Gastroesophageal sphincter (tissue), 3 donors: ENCODE data around the gene ECPAS.

Source experiments
- EP300 ChIP-seq: sonication (generic); formaldehyde crosslinking; IDR thresholded peaks from one replicate; pipeline ENCODE4 v1.6.1; 2017; ENCODE audit warnings: antibody characterized with exemption, mild to moderate bottlenecking
- POLR2A ChIP-seq, 2 donors: fragments of 450-650 bp; IDR thresholded peaks; one replicate each; pipeline ENCODE4 v1.6.1; 2017; ENCODE audit warnings: antibody characterized with exemption in 2 of 2, mild to moderate bottlenecking in 2 of 2, moderate library complexity in 1 of 2
- POLR2AphosphoS5 ChIP-seq: sonication (generic); formaldehyde crosslinking; IDR thresholded peaks from one replicate; pipeline ENCODE4 v1.6.1; 2017; ENCODE audit warnings: antibody characterized with exemption
- TF ChIP-seq, protein P1 (sequence below), 4 experiments: fragments of 200-600 bp in 2 of 4; fragments of 450-650 bp in 2 of 4; sonication (generic) in 1 of 4; IDR thresholded peaks; one replicate each; pipeline ENCODE4 v1.5.1; 2017 to 2019; ENCODE audit warnings: antibody characterized with exemption in 4 of 4, mild to moderate bottlenecking in 2 of 4, moderate library complexity in 2 of 4

DNA sequence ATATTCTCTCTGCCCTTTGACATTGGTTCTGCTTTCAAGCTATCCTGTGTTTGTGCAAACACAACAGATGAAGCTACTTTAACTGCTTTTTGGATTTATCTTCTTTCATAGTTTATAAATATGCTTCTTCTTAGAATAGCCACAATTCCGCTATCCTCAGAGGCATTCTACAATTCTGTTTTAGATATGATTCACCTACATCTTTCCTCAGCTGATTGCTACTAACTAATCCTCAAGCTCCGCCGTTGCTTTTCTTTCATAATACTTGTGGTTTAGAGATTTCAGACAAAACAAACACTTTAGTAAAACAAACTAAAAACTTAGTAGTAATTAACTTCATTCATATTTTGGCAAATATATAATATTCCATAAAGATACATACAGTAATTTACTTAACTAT is 52.5 kb downstream of the ECPAS start:
- TF ChIP-seq, protein P1, sequence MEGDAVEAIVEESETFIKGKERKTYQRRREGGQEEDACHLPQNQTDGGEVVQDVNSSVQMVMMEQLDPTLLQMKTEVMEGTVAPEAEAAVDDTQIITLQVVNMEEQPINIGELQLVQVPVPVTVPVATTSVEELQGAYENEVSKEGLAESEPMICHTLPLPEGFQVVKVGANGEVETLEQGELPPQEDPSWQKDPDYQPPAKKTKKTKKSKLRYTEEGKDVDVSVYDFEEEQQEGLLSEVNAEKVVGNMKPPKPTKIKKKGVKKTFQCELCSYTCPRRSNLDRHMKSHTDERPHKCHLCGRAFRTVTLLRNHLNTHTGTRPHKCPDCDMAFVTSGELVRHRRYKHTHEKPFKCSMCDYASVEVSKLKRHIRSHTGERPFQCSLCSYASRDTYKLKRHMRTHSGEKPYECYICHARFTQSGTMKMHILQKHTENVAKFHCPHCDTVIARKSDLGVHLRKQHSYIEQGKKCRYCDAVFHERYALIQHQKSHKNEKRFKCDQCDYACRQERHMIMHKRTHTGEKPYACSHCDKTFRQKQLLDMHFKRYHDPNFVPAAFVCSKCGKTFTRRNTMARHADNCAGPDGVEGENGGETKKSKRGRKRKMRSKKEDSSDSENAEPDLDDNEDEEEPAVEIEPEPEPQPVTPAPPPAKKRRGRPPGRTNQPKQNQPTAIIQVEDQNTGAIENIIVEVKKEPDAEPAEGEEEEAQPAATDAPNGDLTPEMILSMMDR (IDR thresholded peaks at IDR 0.05): no peak
- no peak for TF ChIP-seq POLR2AphosphoS5
- TF ChIP-seq EP300: no peak
- no peak for TF ChIP-seq POLR2A (IDR thresholded peaks at IDR 0.05)
